SJSA1 (cell line): ENCODE results near the gene TAMALIN. TPM values are rescaled to one million over a fixed set of nuclear protein-coding genes. Genes with fewer than 3 reads are reported as not detected.

Experiments used
- DNase-seq, 2 experiments: peaks; one replicate each; pipeline ENCODE4 v3.0.0-alpha.2; 2015 to 2020; ENCODE audit warnings: low spot score in 2 of 2, low read depth in 1 of 2
- H3K27ac ChIP-seq: fragments of 250-450 bp; sonication (Bioruptor Pico); 2 replicates; pipeline ENCODE4 v1.5.1; 2020; ENCODE audit warnings: mild to moderate bottlenecking, moderate library complexity
- H3K27me3 ChIP-seq: fragments of 250-450 bp; sonication (Bioruptor Pico); replicated peaks from 2 replicates; pipeline ENCODE4 v1.5.1; 2020; ENCODE audit warnings: mild to moderate bottlenecking, moderate library complexity
- H3K36me3 ChIP-seq: fragments of 250-450 bp; sonication (Bioruptor Pico); 2 replicates; pipeline ENCODE4 v1.5.1; 2020; ENCODE audit warnings: mild to moderate bottlenecking
- H3K4me1 ChIP-seq: fragments of 250-450 bp; sonication (Bioruptor Pico); replicated peaks from 2 replicates; pipeline ENCODE4 v1.6.1; 2021; ENCODE audit warnings: mild to moderate bottlenecking
- H3K4me3 ChIP-seq: fragments of 250-450 bp; sonication (Bioruptor Pico); 2 replicates; pipeline ENCODE4 v1.5.1; 2020; ENCODE audit warnings: mild to moderate bottlenecking
- H3K9me3 ChIP-seq: fragments of 250-450 bp; sonication (Bioruptor Pico); replicated peaks from 2 replicates; pipeline ENCODE4 v1.5.1; 2020; ENCODE audit warnings: mild to moderate bottlenecking
- total RNA-seq: library from RNA; depleted of rRNA; stranded (reverse); fragments of >200 nt; shearing (Covaris generic); gene quantifications from 2 replicates; pipeline ENCODE4 v1.2.3, GENCODE V29; 2014

TAMALIN gene
- total RNA-seq, 1 experiment from 2014 or later: 6.8 TPM

- H3K36me3 ChIP-seq: peaks cover 15% of the 10 kb centered on the region
- no peak overlapping the region for H3K4me3 ChIP-seq
- H3K27ac ChIP-seq: no peak overlapping the region
- no peak for DNase-seq
- H3K4me1 ChIP-seq: peaks cover 20% of the 10 kb centered on the region
- H3K27me3 ChIP-seq: no peaks in the 10 kb centered on the region
- no peaks in the 10 kb centered on the region; the same call in 1 of the 2 replicates for H3K9me3 ChIP-seq
Observed at GRCh38 chr12:52054231-52054832, 47.6 kb downstream of the TAMALIN start.

- H3K27ac ChIP-seq: no peak overlapping the region
- peaks cover 15% of the 10 kb centered on the region for H3K36me3 ChIP-seq
- H3K4me3 ChIP-seq: no peak overlapping the region
- peaks cover 15% of the 10 kb centered on the region for H3K4me1 ChIP-seq
- no peaks in the 10 kb centered on the region; the same call in 1 of the 2 replicates for H3K9me3 ChIP-seq
- no peak for DNase-seq
- H3K27me3 ChIP-seq: no peaks in the 10 kb centered on the region
Observed at GRCh38 chr12:52054833-52055730, 48.3 kb downstream of the TAMALIN start.

GRCh38 chr12:52055731-52056711 is 49.3 kb downstream of the TAMALIN start:
- Histone ChIP-seq H3K36me3 (peaks cover 15% of the 10 kb centered on the region), H3K9me3 (no peaks in the 10 kb centered on the region; the same call in 1 of the 2 replicates), H3K27ac (no peak overlapping the region)

GRCh38 chr12:52056801-52057637 is 50.3 kb downstream of the TAMALIN start:
- no peak overlapping the region for H3K4me3 ChIP-seq
- H3K27ac ChIP-seq: no peak overlapping the region
- no peaks in the 10 kb centered on the region for H3K27me3 ChIP-seq
- H3K9me3 ChIP-seq: no peaks in the 10 kb centered on the region
- no peaks in the 10 kb centered on the region for H3K4me1 ChIP-seq
- no peak for DNase-seq
- peaks cover 15% of the 10 kb centered on the region for H3K36me3 ChIP-seq

More at GRCh38 chr12:52055731-52056711, 49.3 kb downstream of the TAMALIN start:
- Histone ChIP-seq H3K4me3 (no peak overlapping the region), H3K27me3 (no peaks in the 10 kb centered on the region), H3K4me1 (peaks cover 7% of the 10 kb centered on the region)
- no peak for DNase-seq

GRCh38 chr12:52057638-52058576 is 51.2 kb downstream of the TAMALIN start:
- H3K36me3 ChIP-seq: peaks cover 15% of the 10 kb centered on the region
- no peaks in the 10 kb centered on the region for H3K27me3 ChIP-seq
- DNase-seq: no peak
- H3K9me3 ChIP-seq: no peaks in the 10 kb centered on the region
- no peak overlapping the region for H3K27ac ChIP-seq
- H3K4me3 ChIP-seq: no peak overlapping the region
- no peaks in the 10 kb centered on the region for H3K4me1 ChIP-seq

- no peaks in the 10 kb centered on the region for H3K9me3 ChIP-seq
- no peak for DNase-seq
Observed at GRCh38 chr12:52058631-52059361, 52.0 kb downstream of the TAMALIN start.

GRCh38 chr12:52059582-52060497 is 53.1 kb downstream of the TAMALIN start:
- DNase-seq: no peak
- Histone ChIP-seq H3K27ac (no peak overlapping the region), H3K4me1 (peaks cover 9% of the 10 kb centered on the region), H3K27me3 (no peaks in the 10 kb centered on the region), H3K4me3 (no peak overlapping the region), H3K9me3 (no peaks in the 10 kb centered on the region), H3K36me3 (peaks cover 10% of the 10 kb centered on the region)

More at GRCh38 chr12:52058631-52059361, 52.0 kb downstream of the TAMALIN start:
- Histone ChIP-seq H3K36me3 (peaks cover 15% of the 10 kb centered on the region), H3K4me1 (peaks cover under 1% of the 10 kb centered on the region), H3K4me3 (no peak overlapping the region), H3K27me3 (no peaks in the 10 kb centered on the region), H3K27ac (no peak overlapping the region)

GRCh38 chr12:52060498-52061177 is 53.9 kb downstream of the TAMALIN start:
- H3K4me1 ChIP-seq: peaks cover 9% of the 10 kb centered on the region
- no peak overlapping the region for H3K27ac ChIP-seq
- DNase-seq: no peak
- H3K36me3 ChIP-seq: peaks cover 6% of the 10 kb centered on the region
- H3K27me3 ChIP-seq: no peaks in the 10 kb centered on the region
- no peaks in the 10 kb centered on the region for H3K9me3 ChIP-seq
- H3K4me3 ChIP-seq: no peak overlapping the region

- H3K27ac ChIP-seq: no peak overlapping the region
Observed at GRCh38 chr12:52061470-52062166, 54.9 kb downstream of the TAMALIN start.

More at GRCh38 chr12:52061470-52062166, 54.9 kb downstream of the TAMALIN start:
- peaks cover 9% of the 10 kb centered on the region for H3K4me1 ChIP-seq
- no peaks in the 10 kb centered on the region for H3K9me3 ChIP-seq
- H3K27me3 ChIP-seq: no peaks in the 10 kb centered on the region
- H3K36me3 ChIP-seq: peaks cover 6% of the 10 kb centered on the region
- no peak for DNase-seq
- no peak overlapping the region for H3K4me3 ChIP-seq
